CD8-positive, alpha-beta memory T cell (primary cell): ENCODE data around the gene IQCK. TPM values are rescaled to one million over a fixed set of nuclear protein-coding genes. Genes with fewer than 3 reads are reported as not detected.

Experiments used
- CTCF ChIA-PET: fragments of 350-600 bp; sonication (Branson Sonifier 250); formaldehyde crosslinking; loops from one replicate; lab custom pipeline; 2021; ENCODE audit warnings: antibody characterized with exemption; lab: Charles Lee
- POLR2A ChIA-PET: fragments of 350-600 bp; sonication (Branson Sonifier 250); formaldehyde crosslinking; loops from one replicate; lab custom pipeline; 2021; ENCODE audit warnings: antibody characterized with exemption; lab: Charles Lee
- DNase-seq, 5 donors: peaks; one replicate each; pipeline versions ENCODE4 v3.0.0 to v3.0.0-alpha.2; 2020 to 2022; ENCODE audit warnings: mixed read lengths in 1 of 5
- H3K27ac ChIP-seq: one replicate; pipeline ENCODE4 v1.7.0; 2013; ENCODE audit warnings: low read depth, mild to moderate bottlenecking, low read length, moderate library complexity
- H3K27me3 ChIP-seq: 2 replicates; pipeline ENCODE4 v1.7.0; 2013; ENCODE audit warnings: low read length, mild to moderate bottlenecking; ENCODE audit not compliant: insufficient read depth, poor library complexity, severe bottlenecking
- H3K36me3 ChIP-seq: 2 replicates; pipeline ENCODE4 v1.7.0; 2013; ENCODE audit warnings: mild to moderate bottlenecking, low read length, moderate library complexity; ENCODE audit not compliant: insufficient read depth
- H3K4me1 ChIP-seq: 2 replicates; pipeline ENCODE4 v1.7.0; 2013; ENCODE audit warnings: mild to moderate bottlenecking, low read length, moderate library complexity; ENCODE audit not compliant: insufficient read depth
- H3K4me3 ChIP-seq: 2 replicates; pipeline ENCODE4 v1.7.0; 2013; ENCODE audit warnings: mild to moderate bottlenecking, low read length
- H3K9me3 ChIP-seq: 2 replicates; pipeline ENCODE4 v1.7.0; 2013; ENCODE audit warnings: mild to moderate bottlenecking, low read length
- H3K27ac Mint-ChIP-seq, 8 donors: one replicate each; pipeline ENCODE4 v1.8.0; 2020 to 2021; ENCODE audit warnings: mixed read lengths in 8 of 8, mild to moderate bottlenecking in 6 of 8, inconsistent platforms in 3 of 8, moderate library complexity in 3 of 8
- H3K27me3 Mint-ChIP-seq, 2 donors: one replicate each; pipeline ENCODE4 v1.8.0; 2020 to 2021; ENCODE audit warnings: mixed read lengths in 2 of 2, mild to moderate bottlenecking in 1 of 2, moderate library complexity in 1 of 2
- H3K36me3 Mint-ChIP-seq, 3 donors: one replicate each; pipeline ENCODE4 v1.8.0; 2020 to 2021; ENCODE audit warnings: mixed read lengths in 3 of 3, inconsistent platforms in 1 of 3, mild to moderate bottlenecking in 1 of 3
- H3K4me1 Mint-ChIP-seq, 3 donors: one replicate each; pipeline ENCODE4 v1.8.0; 2020 to 2021; ENCODE audit warnings: mixed read lengths in 3 of 3, inconsistent platforms in 1 of 3, mild to moderate bottlenecking in 1 of 3
- H3K4me3 Mint-ChIP-seq, 7 donors: one replicate each; pipeline ENCODE4 v1.8.0; 2020 to 2021; ENCODE audit warnings: mixed read lengths in 7 of 7, mild to moderate bottlenecking in 6 of 7, moderate library complexity in 4 of 7, inconsistent platforms in 2 of 7
- H3K9me3 Mint-ChIP-seq, 5 donors: one replicate each; pipeline ENCODE4 v1.8.0; 2020 to 2022; ENCODE audit warnings: mixed read lengths in 5 of 5, mild to moderate bottlenecking in 3 of 5, moderate library complexity in 2 of 5, inconsistent platforms in 1 of 5
- polyA plus RNA-seq: library from polyadenylated mRNA; unstranded; fragments of 300-500 nt; fragmentation: Illumina TruSeq; gene quantifications from one replicate; pipeline ENCODE4 v1.2.3, GENCODE V29; 2021
- total RNA-seq, 2 experiments: library from RNA; stranded (reverse); gene quantifications; one replicate each; pipeline ENCODE4 v1.2.3, GENCODE V29; 2021

The IQCK gene
- total and polyA plus RNA-seq, 3 experiments from 2014 or later, result 1.9 to 3.8 (median 2.6) TPM

GRCh38 chr16:19810817-19811731 lies 93.0 kb downstream of the IQCK start:
- Mint-ChIP-seq H3K4me3 (no peak overlapping the region), H3K36me3 (no peaks in the 10 kb centered on the region), H3K9me3 (peaks cover 3 to 8% (median 7%) of the 10 kb centered on the region in 5 donors), H3K27ac (no peak overlapping the region), H3K27me3 (peaks cover 3 to 5% of the 10 kb centered on the region in 2 donors), H3K4me1 (no peaks in the 10 kb centered on the region)
- CTCF ChIA-PET, result no interaction called here
- Histone ChIP-seq H3K9me3 (peaks cover 7% of the 10 kb centered on the region), H3K4me1 (no peaks in the 10 kb centered on the region), H3K4me3 (no peak overlapping the region), H3K27ac (no peak overlapping the region), H3K27me3 (no peaks in the 10 kb centered on the region), H3K36me3 (no peaks in the 10 kb centered on the region)
- POLR2A ChIA-PET, result no interaction called here
- no peak for DNase-seq

GRCh38 chr16:19812986-19813385 lies 94.9 kb downstream of the IQCK start:
- peaks cover 3 to 7% (median 6%) of the 10 kb centered on the region in 5 donors for H3K9me3 Mint-ChIP-seq
- no peak overlapping the region for H3K4me3 ChIP-seq
- no peaks in the 10 kb centered on the region for H3K36me3 Mint-ChIP-seq
- H3K4me1 ChIP-seq, result no peaks in the 10 kb centered on the region
- H3K9me3 ChIP-seq, result peaks cover 7% of the 10 kb centered on the region
- H3K27ac Mint-ChIP-seq, result no peak overlapping the region
- CTCF ChIA-PET, result no interaction called here
- peaks cover 3 to 5% of the 10 kb centered on the region in 2 donors for H3K27me3 Mint-ChIP-seq
- no peak overlapping the region for H3K4me3 Mint-ChIP-seq
- no peaks in the 10 kb centered on the region for H3K36me3 ChIP-seq
- H3K4me1 Mint-ChIP-seq, result no peaks in the 10 kb centered on the region
- no peaks in the 10 kb centered on the region for H3K27me3 ChIP-seq
- H3K27ac ChIP-seq, result no peak overlapping the region
- DNase-seq, result no peak
- POLR2A ChIA-PET, result no interaction called here

- H3K27ac Mint-ChIP-seq, result no peak overlapping the region
- ChIA-PET POLR2A (no interaction called here), CTCF (no interaction called here)
- Histone ChIP-seq H3K27me3 (no peaks in the 10 kb centered on the region), H3K27ac (no peak overlapping the region), H3K4me3 (no peak overlapping the region), H3K36me3 (no peaks in the 10 kb centered on the region), H3K9me3 (peaks cover 7% of the 10 kb centered on the region), H3K4me1 (no peaks in the 10 kb centered on the region)
- no peaks in the 10 kb centered on the region for H3K36me3 Mint-ChIP-seq
- no peak overlapping the region for H3K4me3 Mint-ChIP-seq
- no peaks in the 10 kb centered on the region for H3K4me1 Mint-ChIP-seq
- peaks cover 3 to 5% of the 10 kb centered on the region in 2 donors for H3K27me3 Mint-ChIP-seq
- DNase-seq, result no peak
- peaks cover 3 to 7% (median 6%) of the 10 kb centered on the region in 5 donors for H3K9me3 Mint-ChIP-seq
These were observed 97.3 kb downstream of the IQCK start for GRCh38 chr16:19815418-19815817.

GRCh38 chr16:19817122-19817521 lies 99.1 kb downstream of the IQCK start:
- H3K27ac Mint-ChIP-seq, result no peak overlapping the region
- H3K9me3 Mint-ChIP-seq, result peaks cover 3 to 7% (median 6%) of the 10 kb centered on the region in 5 donors
- no peaks in the 10 kb centered on the region for H3K36me3 Mint-ChIP-seq
- Histone ChIP-seq H3K9me3 (peaks cover 7% of the 10 kb centered on the region), H3K4me1 (no peaks in the 10 kb centered on the region), H3K36me3 (no peaks in the 10 kb centered on the region), H3K27me3 (no peaks in the 10 kb centered on the region), H3K27ac (no peak overlapping the region), H3K4me3 (no peak overlapping the region)
- POLR2A ChIA-PET, result interaction anchor here (0.6 kb wide), 1 partner anchor 87 kb away, joined by 4 read pairs; no protein-coding TSS in a partner anchor
- H3K27me3 Mint-ChIP-seq, result peaks cover 0 to 5% of the 10 kb centered on the region in 2 donors
- DNase-seq, result no peak
- H3K4me3 Mint-ChIP-seq, result no peak overlapping the region
- H3K4me1 Mint-ChIP-seq, result no peaks in the 10 kb centered on the region
- CTCF ChIA-PET, result no interaction called here

GRCh38 chr16:19817875-19818274 lies 99.8 kb downstream of the IQCK start:
- peaks cover 5% of the 10 kb centered on the region for H3K9me3 ChIP-seq
- H3K36me3 ChIP-seq, result no peaks in the 10 kb centered on the region
- no peak for DNase-seq
- H3K4me1 Mint-ChIP-seq, result no peaks in the 10 kb centered on the region
- H3K9me3 Mint-ChIP-seq, result peaks cover 0 to 6% (median 4%) of the 10 kb centered on the region in 5 donors
- no peaks in the 10 kb centered on the region for H3K4me1 ChIP-seq
- no peaks in the 10 kb centered on the region for H3K36me3 Mint-ChIP-seq
- H3K4me3 ChIP-seq, result no peak overlapping the region
- ChIA-PET CTCF (no interaction called here), POLR2A (no interaction called here)
- H3K27me3 Mint-ChIP-seq, result peaks cover 0 to 5% of the 10 kb centered on the region in 2 donors
- H3K4me3 Mint-ChIP-seq, result no peak overlapping the region
- H3K27ac ChIP-seq, result no peak overlapping the region
- no peak overlapping the region for H3K27ac Mint-ChIP-seq
- H3K27me3 ChIP-seq, result no peaks in the 10 kb centered on the region

GRCh38 chr16:19822533-19822932 lies 104.5 kb downstream of the IQCK start:
- CTCF ChIA-PET, result no interaction called here

GRCh38 chr16:19823322-19823721 lies 105.3 kb downstream of the IQCK start:
- Mint-ChIP-seq H3K9me3 (no peaks in the 10 kb centered on the region), H3K36me3 (no peaks in the 10 kb centered on the region), H3K27ac (no peak overlapping the region), H3K4me3 (no peak overlapping the region), H3K27me3 (peaks cover 0 to 1% of the 10 kb centered on the region in 2 donors), H3K4me1 (no peaks in the 10 kb centered on the region)
- H3K36me3 ChIP-seq, result no peaks in the 10 kb centered on the region
- DNase-seq, result no peak
- H3K4me1 ChIP-seq, result no peaks in the 10 kb centered on the region
- H3K9me3 ChIP-seq, result no peaks in the 10 kb centered on the region
- H3K4me3 ChIP-seq, result no peak overlapping the region
- no peak overlapping the region for H3K27ac ChIP-seq
- CTCF ChIA-PET, result no interaction called here
- no peaks in the 10 kb centered on the region for H3K27me3 ChIP-seq
- POLR2A ChIA-PET, result no interaction called here

More at GRCh38 chr16:19822533-19822932, 104.5 kb downstream of the IQCK start:
- Mint-ChIP-seq H3K36me3 (no peaks in the 10 kb centered on the region), H3K27me3 (peaks cover 0 to 1% of the 10 kb centered on the region in 2 donors), H3K4me1 (no peaks in the 10 kb centered on the region), H3K9me3 (no peaks in the 10 kb centered on the region), H3K4me3 (no peak overlapping the region), H3K27ac (no peak overlapping the region)
- no peak for DNase-seq
- no peaks in the 10 kb centered on the region for H3K27me3 ChIP-seq
- no peaks in the 10 kb centered on the region for H3K4me1 ChIP-seq
- no peaks in the 10 kb centered on the region for H3K36me3 ChIP-seq
- no peaks in the 10 kb centered on the region for H3K9me3 ChIP-seq
- no peak overlapping the region for H3K27ac ChIP-seq
- no peak overlapping the region for H3K4me3 ChIP-seq
- POLR2A ChIA-PET, result no interaction called here

- Mint-ChIP-seq H3K9me3 (no peaks in the 10 kb centered on the region), H3K36me3 (no peaks in the 10 kb centered on the region), H3K27ac (no peak overlapping the region), H3K4me3 (no peak overlapping the region), H3K4me1 (no peaks in the 10 kb centered on the region), H3K27me3 (peaks cover 0 to 1% of the 10 kb centered on the region in 2 donors)
- ChIA-PET POLR2A (no interaction called here), CTCF (no interaction called here)
- DNase-seq, result no peak
- H3K4me1 ChIP-seq, result no peaks in the 10 kb centered on the region
- no peak overlapping the region for H3K4me3 ChIP-seq
- H3K9me3 ChIP-seq, result no peaks in the 10 kb centered on the region
- no peak overlapping the region for H3K27ac ChIP-seq
- no peaks in the 10 kb centered on the region for H3K36me3 ChIP-seq
- H3K27me3 ChIP-seq, result no peaks in the 10 kb centered on the region
These were observed 106.1 kb downstream of the IQCK start for GRCh38 chr16:19824216-19824615.
